ACC112 (cell line): ENCODE data around the gene FKBP11.
"Not testable (repeated sequence)": the region's sequence is repeated elsewhere in the genome, so short reads cannot be mapped to it uniquely, and the experiment has no call there.

Source experiments
- H2AFZ ChIP-seq: fragments of 200-600 bp; sonication (generic); one replicate; pipeline ENCODE4 v1.6.0; 2017; ENCODE audit warnings: antibody characterized with exemption, low read length; ENCODE audit not compliant: unreplicated experiment
- H3K27ac ChIP-seq: fragments of 200-600 bp; sonication (generic); 2 replicates; pipeline ENCODE4 v1.5.1; 2014; ENCODE audit warnings: low read depth, mild to moderate bottlenecking, antibody characterized with exemption, low read length, moderate library complexity
- H3K27me3 ChIP-seq: fragments of 200-600 bp; sonication (generic); 2 replicates; pipeline ENCODE4 v1.6.1; 2014; ENCODE audit warnings: mild to moderate bottlenecking, antibody characterized with exemption, low read length, moderate library complexity, mixed read lengths; ENCODE audit not compliant: insufficient read depth
- H3K36me3 ChIP-seq: fragments of 200-600 bp; sonication (generic); 2 replicates; pipeline ENCODE4 v1.6.1; 2016; ENCODE audit warnings: mild to moderate bottlenecking, antibody characterized with exemption, low read length, moderate library complexity, mixed read lengths; ENCODE audit not compliant: insufficient read depth
- H3K4me1 ChIP-seq: fragments of 200-600 bp; sonication (generic); one replicate; pipeline ENCODE4 v1.6.1; 2016; ENCODE audit warnings: low read length, mixed read lengths; ENCODE audit not compliant: insufficient read depth, unreplicated experiment, control insufficient read depth
- H3K4me3 ChIP-seq: fragments of 200-600 bp; sonication (generic); 2 replicates; pipeline ENCODE4 v1.5.1; 2014; ENCODE audit warnings: mild to moderate bottlenecking, low read depth, low read length
- H3K79me2 ChIP-seq: fragments of 200-600 bp; sonication (generic); one replicate; pipeline ENCODE4 v1.6.0; 2016; ENCODE audit warnings: low read length; ENCODE audit not compliant: control insufficient read depth, unreplicated experiment, insufficient read depth

The FKBP11 gene

DNA sequence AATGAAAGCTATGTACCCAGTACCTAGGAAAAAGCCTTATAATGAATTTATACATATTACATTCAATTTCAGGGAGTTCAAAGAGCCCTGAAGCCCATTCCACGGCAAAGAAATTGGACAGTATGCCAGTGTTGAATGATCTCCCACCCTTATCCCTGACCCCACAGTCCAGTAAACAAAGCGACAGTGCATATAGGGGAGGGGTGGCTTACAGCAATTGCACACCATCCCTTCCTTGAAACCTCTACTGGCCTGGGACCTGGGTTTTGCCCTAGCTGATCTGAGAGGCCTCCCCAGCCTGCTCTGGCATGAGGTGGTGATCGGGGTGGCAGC is 42.4 kb downstream of the FKBP11 start:
- Histone ChIP-seq H3K36me3 (no peaks in the 10 kb centered on the region), H3K4me1 (peaks cover 4% of the 10 kb centered on the region), H3K27me3 (peaks cover 15% of the 10 kb centered on the region), H3K27ac (no peak overlapping the region), H3K4me3 (no peak overlapping the region), H3K79me2 (no peaks in the 10 kb centered on the region), H2AFZ (no peak overlapping the region)

DNA sequence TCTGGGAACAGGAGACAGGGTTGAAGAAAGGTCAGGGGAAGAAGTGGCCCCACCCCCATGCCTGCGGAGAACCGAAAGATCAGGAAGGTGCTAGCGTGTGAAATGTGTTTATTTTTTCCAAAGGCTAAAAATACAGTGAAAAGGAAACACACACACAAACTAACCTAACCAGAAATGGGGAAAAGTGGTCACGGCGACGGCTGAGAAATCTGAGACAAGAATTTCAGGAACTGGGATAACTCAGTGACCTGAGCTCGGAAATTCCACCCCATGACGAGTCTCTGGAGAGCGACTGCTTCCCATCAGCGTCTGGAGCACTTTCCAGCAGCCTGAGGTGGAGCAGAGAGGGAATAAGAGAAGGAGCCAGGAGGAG is 43.0 kb downstream of the FKBP11 start:
- H3K4me3 ChIP-seq = peak overlapping the region; percentile 7; the same call in 1 of the 2 replicates
- H3K79me2 ChIP-seq = no peaks in the 10 kb centered on the region
- no peak overlapping the region for H2AFZ ChIP-seq

DNA sequence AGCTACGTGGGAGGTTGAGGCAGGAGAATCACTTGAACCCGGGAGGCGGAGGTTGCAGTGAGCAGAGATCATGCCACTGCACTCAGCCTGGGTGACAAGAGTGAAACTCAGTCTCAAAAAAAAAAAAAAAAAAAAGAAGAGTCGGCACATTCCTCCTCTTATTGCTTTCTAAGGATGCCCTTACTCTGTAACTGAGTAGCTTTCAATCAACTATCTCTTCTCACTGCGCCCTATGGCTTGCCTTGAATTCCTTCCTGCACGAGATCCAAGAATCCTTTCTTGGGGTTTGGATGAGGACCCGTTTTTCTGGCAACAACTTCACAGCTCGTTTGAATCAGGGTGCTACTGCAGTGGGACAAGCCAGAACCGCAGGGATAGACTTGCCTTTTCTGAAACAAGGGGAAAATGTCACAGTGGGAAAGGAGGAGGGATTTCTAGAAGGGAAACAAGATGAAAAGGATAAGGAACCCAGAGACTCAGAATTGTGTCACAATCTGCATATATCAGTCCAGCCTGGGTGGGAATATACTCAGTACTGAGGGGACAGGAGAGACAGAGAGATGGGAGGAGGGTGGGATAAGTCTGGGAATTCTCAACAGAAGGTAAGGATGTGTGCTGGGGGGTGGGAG is 43.5 kb downstream of the FKBP11 start:
- H3K4me1 ChIP-seq = peaks cover 4% of the 10 kb centered on the region
- no peaks in the 10 kb centered on the region for H3K36me3 ChIP-seq
- H3K79me2 ChIP-seq = no peaks in the 10 kb centered on the region
- H2AFZ ChIP-seq = peak overlapping the region; percentile 86
- peak overlapping the region; percentile 7; the same call in 1 of the 2 replicates for H3K4me3 ChIP-seq
- peaks cover 15% of the 10 kb centered on the region for H3K27me3 ChIP-seq
- H3K27ac ChIP-seq = no peak overlapping the region

More for the DNA sequence above, 43.0 kb downstream of the FKBP11 start:
- Histone ChIP-seq H3K27me3 (peaks cover 15% of the 10 kb centered on the region), H3K4me1 (peaks cover 4% of the 10 kb centered on the region), H3K27ac (no peak overlapping the region), H3K36me3 (no peaks in the 10 kb centered on the region)

DNA sequence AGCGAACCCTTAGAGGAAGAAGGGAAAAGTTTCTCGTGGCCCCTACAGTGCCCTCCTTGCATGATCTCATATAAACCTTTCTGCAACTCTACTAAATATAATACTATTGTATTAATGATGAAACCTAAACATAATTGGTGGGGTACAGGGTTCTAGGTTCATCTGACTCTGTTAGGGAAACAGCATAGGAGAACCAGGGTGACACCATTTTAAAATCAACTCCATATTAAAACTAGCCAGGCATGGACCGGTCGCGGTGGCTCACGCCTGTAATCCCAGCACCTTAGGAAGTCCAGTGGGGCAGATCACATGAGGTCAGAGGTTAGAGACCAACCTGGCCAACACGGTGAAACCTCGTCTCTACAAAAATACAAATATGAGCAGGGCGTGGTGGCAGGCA is 44.6 kb downstream of the FKBP11 start:
- H3K79me2 ChIP-seq = no peaks in the 10 kb centered on the region
- H3K27ac ChIP-seq = no peak overlapping the region
- H3K36me3 ChIP-seq = no peaks in the 10 kb centered on the region
- peaks cover 15% of the 10 kb centered on the region for H3K27me3 ChIP-seq
- H3K4me1 ChIP-seq = peaks cover 4% of the 10 kb centered on the region
- H2AFZ ChIP-seq = no peak overlapping the region
- no peak overlapping the region for H3K4me3 ChIP-seq

DNA sequence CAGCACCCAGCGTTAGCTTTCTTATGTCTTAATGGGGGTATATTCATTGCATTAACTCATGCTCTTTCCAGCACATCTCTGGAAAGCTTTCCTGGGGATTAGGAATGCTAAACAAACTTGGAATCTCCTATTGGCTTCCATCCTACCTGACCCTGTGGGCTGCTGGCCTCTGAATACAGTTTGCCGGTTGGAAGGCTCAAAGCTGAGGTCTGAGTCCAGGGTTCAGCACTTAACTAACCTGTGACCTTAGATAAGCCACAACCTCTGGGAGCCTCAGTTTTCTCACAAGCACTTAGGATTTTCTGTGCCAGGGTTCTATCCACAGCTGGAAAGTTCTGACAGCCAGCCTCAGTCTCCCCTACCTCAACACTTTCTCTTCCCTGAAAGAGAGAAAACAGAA is 46.7 kb downstream of the FKBP11 start:
- no peak overlapping the region for H3K27ac ChIP-seq
- no peaks in the 10 kb centered on the region for H3K36me3 ChIP-seq
- no peaks in the 10 kb centered on the region for H3K79me2 ChIP-seq
- H3K4me1 ChIP-seq = peaks cover 4% of the 10 kb centered on the region
- H2AFZ ChIP-seq = no peak overlapping the region
- H3K4me3 ChIP-seq = no peak overlapping the region
- peaks cover 15% of the 10 kb centered on the region for H3K27me3 ChIP-seq

- Histone ChIP-seq H3K27me3 (peaks cover 11% of the 10 kb centered on the region), H3K79me2 (no peaks in the 10 kb centered on the region), H3K4me3 (no peak overlapping the region), H2AFZ (no peak overlapping the region), H3K4me1 (no peaks in the 10 kb centered on the region), H3K27ac (no peak overlapping the region), H3K36me3 (no peaks in the 10 kb centered on the region)
These were observed 49.3 kb downstream of the FKBP11 start for GRCh38 chr12:48875944-48876515.

DNA sequence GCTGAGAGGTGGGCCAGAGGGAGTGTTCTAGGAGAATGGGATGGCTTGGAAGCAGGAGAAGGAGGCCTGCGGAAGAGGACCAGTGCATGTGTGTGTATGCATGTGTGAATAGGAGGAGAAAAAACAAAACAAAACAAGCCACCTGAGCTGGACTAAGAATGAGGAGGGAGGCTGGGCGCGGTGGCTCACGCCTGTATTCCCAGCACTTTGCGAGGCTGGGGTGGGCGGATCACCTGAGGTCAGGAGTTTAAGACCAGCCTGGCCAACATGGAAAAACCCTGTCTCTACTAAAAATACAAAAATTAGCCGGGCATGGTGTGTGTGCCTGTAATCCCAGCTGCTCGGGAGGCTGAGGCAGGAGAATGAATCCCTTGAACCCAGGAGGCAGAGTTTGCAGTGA is 51.8 kb downstream of the FKBP11 start:
- not testable (repeated sequence) for H3K27ac ChIP-seq

GRCh38 chr12:48873096-48873495 is 52.2 kb downstream of the FKBP11 start:
- no peak overlapping the region for H3K27ac ChIP-seq
- no peak overlapping the region for H3K4me3 ChIP-seq
- no peaks in the 10 kb centered on the region for H3K27me3 ChIP-seq
- no peaks in the 10 kb centered on the region for H3K79me2 ChIP-seq
- H3K4me1 ChIP-seq = no peaks in the 10 kb centered on the region
- no peak overlapping the region for H2AFZ ChIP-seq
- H3K36me3 ChIP-seq = no peaks in the 10 kb centered on the region

More for the DNA sequence above, 51.8 kb downstream of the FKBP11 start:
- not testable (repeated sequence) for H2AFZ ChIP-seq, H3K4me3 ChIP-seq, H3K27me3 ChIP-seq, H3K36me3 ChIP-seq, H3K79me2 ChIP-seq, H3K4me1 ChIP-seq
